Measurements from ENCODE around the gene SNX8.

SNX8 gene

DNA sequence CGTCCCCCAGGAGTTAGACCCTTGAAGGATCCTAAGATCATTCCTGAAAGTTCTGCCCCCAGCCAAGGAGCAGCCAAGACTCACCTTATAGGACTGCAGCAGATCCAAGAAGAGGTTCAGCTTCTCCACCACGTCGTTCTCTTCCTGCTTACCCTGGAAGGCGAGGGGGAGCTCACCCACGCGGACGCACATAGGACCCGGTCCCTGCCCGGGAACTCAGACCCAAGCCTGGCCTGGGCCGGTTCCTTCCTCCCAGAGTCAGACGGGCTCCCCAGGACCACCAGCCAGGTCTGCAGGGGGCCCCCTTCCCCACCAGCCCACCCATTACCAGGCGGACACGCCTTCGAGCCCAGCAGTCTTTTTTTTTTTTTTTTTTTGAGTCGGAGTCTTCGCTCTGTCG, 56.6 kb downstream of the SNX8 start:
- no peak overlapping the region for H3K4me3 ChIP-seq (ENCODE audit: control insufficient read depth, low read depth, low read length)
- DNase-seq (ENCODE audit: low read depth), result no peak
- TF ChIP-seq, protein P1, sequence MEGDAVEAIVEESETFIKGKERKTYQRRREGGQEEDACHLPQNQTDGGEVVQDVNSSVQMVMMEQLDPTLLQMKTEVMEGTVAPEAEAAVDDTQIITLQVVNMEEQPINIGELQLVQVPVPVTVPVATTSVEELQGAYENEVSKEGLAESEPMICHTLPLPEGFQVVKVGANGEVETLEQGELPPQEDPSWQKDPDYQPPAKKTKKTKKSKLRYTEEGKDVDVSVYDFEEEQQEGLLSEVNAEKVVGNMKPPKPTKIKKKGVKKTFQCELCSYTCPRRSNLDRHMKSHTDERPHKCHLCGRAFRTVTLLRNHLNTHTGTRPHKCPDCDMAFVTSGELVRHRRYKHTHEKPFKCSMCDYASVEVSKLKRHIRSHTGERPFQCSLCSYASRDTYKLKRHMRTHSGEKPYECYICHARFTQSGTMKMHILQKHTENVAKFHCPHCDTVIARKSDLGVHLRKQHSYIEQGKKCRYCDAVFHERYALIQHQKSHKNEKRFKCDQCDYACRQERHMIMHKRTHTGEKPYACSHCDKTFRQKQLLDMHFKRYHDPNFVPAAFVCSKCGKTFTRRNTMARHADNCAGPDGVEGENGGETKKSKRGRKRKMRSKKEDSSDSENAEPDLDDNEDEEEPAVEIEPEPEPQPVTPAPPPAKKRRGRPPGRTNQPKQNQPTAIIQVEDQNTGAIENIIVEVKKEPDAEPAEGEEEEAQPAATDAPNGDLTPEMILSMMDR (IDR thresholded peaks at IDR 0.05; ENCODE audit: control insufficient read depth, insufficient read depth, low read depth, low read length, missing control alignments), result no peak

DNA sequence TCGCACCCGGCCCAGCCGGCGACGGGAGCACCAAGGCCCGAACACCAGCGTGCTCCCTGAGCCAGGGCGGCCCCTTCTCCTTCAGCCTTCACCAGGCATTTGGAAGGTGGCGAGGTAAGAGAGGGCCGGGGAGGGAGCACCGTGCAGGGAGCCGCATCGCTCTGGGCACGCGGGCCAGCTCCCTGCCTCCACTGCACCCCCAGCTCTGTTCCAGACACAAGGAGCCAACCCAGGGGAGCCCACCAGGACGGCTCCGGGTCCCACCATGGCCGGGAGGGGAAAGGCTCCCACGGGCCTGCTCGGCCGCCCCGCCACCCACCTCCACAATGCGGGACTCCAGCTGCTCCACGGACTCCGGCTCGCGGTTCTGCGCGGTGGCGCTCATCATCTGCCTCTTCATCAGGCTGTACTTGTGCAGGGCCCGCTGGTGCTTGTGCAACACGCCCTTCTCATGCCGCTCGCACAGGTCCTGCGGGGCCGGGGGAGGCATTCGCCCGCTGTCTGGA, 57.1 kb downstream of the SNX8 start:
- H3K4me3 ChIP-seq (ENCODE audit: control insufficient read depth, low read depth, low read length), result no peak overlapping the region
- no peak for DNase-seq (ENCODE audit: low read depth)

DNA sequence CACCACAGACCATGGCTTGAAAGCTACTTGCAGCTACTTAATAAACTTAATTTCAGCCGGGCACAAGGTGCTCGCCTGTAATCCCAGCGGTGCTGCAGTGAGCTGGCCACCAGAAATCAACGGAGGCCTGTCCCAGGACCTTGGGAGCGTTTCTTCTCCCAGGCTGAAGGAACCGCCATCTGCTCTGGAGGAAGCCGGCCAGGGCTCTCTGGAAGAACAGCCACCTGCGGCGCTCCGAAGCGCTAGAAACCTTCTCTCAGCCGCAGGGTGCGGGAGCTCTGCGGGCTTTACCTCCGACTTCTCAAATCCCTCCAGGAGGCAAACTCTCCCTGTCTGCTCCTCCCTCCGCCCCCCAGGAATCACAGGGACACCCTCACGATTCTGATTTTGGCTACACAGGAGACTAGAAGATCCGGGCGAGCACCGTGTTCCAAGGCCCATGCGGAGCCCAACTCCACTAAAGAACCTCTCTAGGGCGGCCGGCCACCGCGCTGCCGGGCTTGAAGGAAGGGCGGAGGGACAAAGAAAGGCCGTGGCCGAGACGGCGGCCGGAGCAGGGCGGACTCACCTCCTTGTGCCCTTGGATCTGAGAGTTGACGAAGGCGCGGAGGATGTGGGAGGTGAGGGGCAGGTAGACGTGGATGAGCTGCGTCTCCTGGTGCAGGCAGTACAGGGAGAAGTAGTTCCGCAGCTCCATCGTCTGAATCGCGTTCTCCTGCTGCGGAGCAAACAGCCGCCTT, 57.8 kb downstream of the SNX8 start:
- TF ChIP-seq, protein P1 (IDR thresholded peaks at IDR 0.05; ENCODE audit: control insufficient read depth, insufficient read depth, low read depth, low read length, missing control alignments), result no peak
- DNase-seq (ENCODE audit: low read depth), result no peak
- H3K4me3 ChIP-seq (ENCODE audit: control insufficient read depth, low read depth, low read length), result no peak overlapping the region

More for the DNA sequence above, 57.1 kb downstream of the SNX8 start:
- TF ChIP-seq, protein P1 (IDR thresholded peaks at IDR 0.05; ENCODE audit: control insufficient read depth, insufficient read depth, low read depth, low read length, missing control alignments), result no peak

DNA sequence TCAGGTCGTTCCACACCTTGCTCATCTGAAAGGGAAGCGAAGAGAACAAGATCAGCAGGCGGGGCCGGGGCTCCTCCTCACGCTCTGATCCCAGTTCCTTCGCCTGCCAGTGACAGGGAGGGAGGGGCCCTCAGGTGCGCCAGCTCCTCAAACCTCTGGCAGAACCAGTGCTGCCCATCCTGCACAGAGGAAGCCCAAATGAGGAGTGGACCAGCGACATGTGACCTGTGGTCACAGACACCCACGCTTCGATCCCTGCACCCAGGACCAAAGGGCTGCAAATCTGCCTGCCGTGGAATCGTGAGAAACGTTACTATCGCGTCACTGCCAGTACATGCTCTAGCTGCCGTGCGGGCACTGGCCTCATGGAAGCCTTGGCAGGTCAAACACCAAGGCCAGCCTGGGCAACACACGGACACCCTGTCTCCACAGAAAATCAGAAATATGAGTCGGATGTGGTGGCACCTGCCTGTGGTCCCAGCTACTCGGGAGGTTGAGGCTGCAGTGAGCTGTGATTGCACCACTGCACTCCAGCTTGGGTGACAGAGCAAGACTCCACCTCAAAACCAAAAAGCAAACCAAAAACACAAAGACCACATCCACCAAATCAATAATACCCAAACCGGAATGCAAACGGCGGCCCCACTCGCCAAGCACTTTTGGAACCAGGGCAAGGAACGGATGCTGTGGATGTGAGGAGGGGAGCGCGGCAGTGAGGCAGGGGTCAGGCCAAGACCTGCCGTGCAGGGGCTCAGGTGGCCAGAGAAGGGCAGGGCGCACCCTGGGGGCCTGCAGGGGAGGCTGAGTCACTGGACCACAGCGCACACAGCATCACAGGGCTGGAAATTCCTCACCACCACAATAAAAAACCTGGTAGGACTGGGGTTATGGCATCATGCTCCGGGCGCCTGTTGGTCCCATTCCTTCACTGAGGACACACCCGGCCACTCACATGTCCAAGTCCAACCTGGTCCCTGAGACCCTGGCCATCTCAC, 58.8 kb downstream of the SNX8 start:
- TF ChIP-seq, protein P1 (IDR thresholded peaks at IDR 0.05; ENCODE audit: control insufficient read depth, insufficient read depth, low read depth, low read length, missing control alignments), result no peak
- no peak overlapping the region for H3K4me3 ChIP-seq (ENCODE audit: control insufficient read depth, low read depth, low read length)
- no peak for DNase-seq (ENCODE audit: low read depth)

DNA sequence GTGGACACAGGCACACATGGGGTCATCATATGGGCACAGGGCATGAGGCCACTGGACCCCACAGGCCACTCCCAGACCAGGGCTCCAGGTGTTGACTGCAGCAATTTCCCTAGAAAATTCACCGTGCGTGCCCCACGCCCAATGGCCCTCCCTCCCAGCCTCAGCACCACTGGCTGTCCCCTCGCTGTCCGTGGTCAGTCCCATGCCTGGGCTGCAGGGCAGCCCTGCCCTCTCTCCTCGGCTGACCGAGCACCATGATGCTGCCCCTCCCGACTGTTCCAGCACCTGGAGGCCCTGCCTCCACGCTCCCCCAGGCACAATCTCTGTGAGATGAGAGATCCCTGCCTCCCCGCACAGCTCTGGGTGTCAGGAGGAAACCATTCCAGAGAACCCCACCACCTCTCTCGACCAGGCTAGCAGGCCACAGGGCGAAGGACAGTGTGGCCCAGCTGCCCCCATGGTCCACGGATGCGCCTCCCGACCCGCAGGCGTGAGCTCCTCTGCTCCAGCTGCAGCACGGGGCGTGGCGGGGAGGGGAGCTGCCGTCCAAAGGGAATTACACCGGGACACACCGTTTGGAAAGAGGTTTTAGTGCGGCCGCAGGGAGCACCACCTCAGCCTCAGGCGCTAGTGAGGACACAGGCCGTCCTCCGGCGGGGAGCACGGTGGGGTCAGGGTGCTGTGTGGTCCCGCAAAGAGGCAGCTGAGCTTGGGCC, 59.7 kb downstream of the SNX8 start:
- TF ChIP-seq, protein P1 (IDR thresholded peaks at IDR 0.05; ENCODE audit: control insufficient read depth, insufficient read depth, low read depth, low read length, missing control alignments), result no peak
- DNase-seq (ENCODE audit: low read depth), result no peak
- no peak overlapping the region for H3K4me3 ChIP-seq (ENCODE audit: control insufficient read depth, low read depth, low read length)
